AG08395 (cell line): ENCODE results near the gene RHOV.

Experiments
- DNase-seq: peaks from one replicate; pipeline ENCODE4 v3.0.0; 2012; ENCODE audit warnings: mixed read lengths, low spot score

RHOV gene

DNA sequence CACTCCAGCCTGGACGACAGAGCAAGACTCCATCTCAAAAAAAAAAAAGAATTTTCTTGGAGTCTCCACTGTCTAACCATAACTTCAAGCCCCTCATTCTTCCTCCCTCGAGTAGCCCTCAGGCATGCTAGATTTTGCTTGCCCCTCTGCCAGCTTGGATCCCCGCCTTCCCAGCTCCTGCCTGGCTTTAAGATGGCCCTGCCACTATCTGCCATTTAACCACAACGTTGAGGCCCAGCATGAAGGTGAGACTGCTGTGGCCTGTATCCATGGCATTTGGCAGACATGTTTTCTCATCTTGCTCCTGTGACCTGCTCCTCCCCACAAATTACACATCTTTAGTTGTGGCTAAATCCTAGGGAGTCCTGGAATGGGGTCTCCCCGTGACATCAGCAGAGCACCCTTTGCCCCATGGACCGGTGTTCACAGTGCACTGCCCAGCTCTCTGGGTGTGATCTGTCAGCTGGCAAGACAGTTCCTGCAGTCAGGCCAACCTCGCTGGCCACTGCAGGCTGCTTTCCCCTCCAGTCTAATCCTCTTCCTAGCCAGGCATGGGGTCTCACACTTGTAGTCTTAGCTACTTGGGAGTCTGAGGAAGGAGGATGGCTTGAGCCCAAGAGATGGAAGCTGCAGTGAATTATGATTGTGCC, 30.6 kb upstream of the RHOV start:
- no peak for DNase-seq

DNA sequence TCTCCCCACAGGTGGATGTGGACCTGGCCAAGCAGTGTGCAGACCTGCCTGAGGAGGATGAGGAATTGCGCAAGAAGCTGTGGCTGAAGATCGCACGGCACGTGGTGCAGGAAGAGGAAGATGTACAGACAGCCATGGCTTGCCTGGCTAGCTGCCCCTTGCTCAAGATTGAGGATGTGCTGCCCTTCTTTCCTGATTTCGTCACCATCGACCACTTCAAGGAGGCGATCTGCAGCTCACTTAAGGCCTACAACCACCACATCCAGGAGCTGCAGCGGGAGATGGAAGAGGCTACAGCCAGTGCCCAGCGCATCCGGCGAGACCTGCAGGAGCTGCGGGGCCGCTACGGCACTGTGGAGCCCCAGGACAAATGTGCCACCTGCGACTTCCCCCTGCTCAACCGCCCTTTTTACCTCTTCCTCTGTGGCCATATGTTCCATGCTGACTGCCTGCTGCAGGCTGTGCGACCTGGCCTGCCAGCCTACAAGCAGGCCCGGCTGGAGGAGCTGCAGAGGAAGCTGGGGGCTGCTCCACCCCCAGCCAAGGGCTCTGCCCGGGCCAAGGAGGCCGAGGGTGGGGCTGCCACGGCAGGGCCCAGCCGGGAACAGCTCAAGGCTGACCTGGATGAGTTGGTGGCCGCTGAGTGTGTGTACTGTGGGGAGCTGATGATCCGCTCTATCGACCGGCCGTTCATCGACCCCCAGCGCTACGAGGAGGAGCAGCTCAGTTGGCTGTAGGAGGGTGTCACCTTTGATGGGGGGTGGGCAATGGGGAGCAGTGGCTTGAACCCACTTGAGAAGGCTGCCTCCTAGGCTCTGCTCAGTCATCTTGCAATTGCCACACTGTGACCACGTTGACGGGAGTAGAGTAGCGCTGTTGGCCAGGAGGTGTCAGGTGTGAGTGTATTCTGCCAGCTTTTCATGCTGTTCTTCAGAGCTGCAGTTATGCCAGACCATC, 28.8 kb upstream of the RHOV start:
- DNase-seq, result no peak

DNA sequence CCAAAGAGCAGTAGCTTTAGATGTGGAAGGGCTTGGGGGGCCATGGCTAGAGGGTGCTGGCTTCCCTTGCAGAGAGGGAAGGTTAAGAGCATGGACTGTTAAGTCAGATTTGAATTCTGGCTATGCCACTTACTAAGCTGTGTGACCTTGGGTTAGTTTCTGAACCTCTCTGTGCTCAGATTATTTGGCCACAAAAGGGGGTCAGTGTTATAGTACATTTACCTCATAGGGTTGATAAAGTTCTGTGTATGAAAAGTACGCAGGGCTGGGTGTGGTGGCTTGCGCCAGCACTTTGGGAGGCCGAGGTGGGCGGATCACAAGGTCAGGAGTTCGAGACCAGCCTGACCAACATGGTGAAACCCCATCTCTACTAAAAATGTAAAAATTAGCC, 27.0 kb upstream of the RHOV start:
- DNase-seq, result no peak

DNA sequence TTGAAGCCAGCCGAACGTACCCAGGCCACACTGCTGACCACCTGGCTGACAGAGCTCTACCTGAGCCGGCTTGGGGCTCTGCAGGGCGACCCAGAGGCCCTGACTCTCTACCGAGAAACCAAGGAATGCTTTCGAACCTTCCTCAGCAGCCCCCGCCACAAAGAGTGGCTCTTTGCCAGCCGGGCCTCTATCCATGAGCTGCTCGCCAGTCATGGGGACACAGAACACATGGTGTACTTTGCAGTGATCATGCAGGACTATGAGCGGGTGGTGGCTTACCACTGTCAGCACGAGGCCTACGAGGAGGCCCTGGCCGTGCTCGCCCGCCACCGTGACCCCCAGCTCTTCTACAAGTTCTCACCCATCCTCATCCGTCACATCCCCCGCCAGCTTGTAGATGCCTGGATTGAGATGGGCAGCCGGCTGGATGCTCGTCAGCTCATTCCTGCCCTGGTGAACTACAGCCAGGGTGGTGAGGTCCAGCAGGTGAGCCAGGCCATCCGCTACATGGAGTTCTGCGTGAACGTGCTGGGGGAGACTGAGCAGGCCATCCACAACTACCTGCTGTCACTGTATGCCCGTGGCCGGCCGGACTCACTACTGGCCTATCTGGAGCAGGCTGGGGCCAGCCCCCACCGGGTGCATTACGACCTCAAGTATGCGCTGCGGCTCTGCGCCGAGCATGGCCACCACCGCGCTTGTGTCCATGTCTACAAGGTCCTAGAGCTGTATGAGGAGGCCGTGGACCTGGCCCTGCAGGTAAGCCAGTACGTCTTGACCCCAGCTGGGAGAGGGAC, 26.4 kb upstream of the RHOV start:
- no peak for DNase-seq

DNA sequence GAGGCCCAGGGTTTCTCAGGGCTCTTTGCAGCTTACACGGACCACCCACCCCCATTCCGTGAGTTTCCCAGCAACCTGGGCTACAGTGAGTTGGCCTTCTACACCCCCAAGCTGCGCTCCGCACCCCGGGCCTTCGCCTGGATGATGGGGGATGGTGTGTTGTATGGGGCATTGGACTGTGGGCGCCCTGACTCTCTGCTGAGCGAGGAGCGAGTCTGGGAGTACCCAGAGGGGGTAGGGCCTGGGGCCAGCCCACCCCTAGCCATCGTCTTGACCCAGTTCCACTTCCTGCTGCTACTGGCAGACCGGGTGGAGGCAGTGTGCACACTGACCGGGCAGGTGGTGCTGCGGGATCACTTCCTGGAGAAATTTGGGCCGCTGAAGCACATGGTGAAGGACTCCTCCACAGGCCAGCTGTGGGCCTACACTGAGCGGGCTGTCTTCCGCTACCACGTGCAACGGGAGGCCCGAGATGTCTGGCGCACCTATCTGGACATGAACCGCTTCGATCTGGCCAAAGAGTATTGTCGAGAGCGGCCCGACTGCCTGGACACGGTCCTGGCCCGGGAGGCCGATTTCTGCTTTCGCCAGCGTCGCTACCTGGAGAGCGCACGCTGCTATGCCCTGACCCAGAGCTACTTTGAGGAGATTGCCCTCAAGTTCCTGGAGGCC, 25.6 kb upstream of the RHOV start:
- DNase-seq, result no peak

DNA sequence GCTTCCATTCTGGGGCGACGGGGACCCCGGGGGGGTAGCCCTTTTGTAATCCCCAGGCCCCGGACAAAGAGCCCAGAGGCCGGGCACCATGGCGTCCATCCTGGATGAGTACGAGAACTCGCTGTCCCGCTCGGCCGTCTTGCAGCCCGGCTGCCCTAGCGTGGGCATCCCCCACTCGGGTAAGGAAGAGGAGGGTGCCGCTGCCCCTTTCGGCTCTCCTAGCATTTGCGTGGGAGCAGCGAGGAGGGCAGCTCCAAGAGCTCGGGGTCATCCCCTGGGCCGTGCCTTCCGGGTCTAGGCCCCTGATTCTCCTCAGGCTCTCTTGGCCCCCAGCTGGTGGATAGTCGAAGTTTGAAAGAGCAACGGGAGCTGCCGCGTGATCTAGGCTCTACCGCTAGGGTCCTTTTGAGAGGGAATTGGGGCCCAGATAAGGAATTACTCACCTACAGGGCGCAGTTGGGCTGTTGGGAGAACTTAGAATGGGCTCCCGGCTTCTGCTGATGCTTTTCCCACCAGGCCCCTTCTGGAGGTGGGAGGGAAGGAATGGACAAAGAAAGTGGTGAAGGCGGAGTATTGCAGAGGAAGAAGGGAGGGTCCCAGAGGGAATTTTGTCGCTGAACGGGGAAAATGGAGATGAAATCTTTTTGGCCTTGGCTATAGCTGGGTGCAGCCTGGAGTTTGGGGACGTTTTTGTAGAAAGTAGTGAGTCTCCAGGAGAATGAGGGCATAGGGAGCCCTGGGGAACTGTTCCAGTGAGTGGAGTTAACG, 20.8 kb upstream of the RHOV start:
- peak; percentile 76 for DNase-seq

DNA sequence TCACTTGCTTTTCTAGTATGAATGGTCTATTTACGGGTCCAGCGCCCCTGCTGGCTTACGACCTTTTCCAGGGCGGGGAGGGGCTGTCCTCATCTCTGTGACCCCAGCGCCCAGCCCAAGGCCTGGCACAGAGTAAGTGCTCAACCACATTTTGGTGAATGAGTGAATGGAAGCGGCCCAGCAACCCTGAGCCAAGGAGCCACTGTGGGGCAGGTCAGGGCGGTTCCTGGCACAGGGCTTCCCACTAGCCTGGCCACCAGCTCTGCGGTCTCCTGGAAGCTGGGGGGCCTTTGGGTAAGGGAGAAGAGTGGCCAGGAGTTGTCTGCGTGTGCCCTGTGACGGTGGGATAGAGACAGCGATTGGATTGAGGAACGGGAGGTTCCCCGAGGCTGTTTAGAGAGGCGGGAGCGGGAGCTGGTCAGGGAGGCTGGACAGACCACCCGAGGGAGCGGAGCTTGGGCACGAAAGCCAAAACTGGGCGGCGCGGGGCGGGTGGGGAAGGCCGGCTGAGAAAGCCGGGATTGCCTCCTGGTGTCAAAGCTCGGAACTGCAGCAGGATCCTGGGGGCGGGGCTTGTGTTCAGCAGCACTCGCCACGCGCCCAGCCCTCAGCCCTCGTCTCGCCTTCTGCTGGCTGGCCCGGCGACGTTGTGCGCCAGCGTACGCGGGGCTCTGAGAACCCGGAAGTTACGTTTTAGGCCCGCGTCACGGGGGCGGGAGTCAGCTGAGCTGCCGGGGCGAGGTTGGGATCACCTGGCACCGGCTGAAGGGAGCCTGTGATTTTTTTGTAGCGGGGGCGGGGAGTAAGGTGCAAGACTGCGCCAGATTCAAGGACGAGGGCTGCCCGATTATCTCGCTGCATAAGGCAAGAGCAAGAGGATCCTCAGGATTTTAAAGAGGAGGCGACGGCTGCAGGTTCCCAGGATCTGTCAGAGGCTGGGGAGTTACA, 20.0 kb upstream of the RHOV start, which contains the start of gene VPS18:
TSS of gene VPS18 (plus strand) at position 718 of the 948 bp plus-strand sequence. CDS start 319 bp downstream, outside the sequence.
- peak; percentile 96 for DNase-seq

DNA sequence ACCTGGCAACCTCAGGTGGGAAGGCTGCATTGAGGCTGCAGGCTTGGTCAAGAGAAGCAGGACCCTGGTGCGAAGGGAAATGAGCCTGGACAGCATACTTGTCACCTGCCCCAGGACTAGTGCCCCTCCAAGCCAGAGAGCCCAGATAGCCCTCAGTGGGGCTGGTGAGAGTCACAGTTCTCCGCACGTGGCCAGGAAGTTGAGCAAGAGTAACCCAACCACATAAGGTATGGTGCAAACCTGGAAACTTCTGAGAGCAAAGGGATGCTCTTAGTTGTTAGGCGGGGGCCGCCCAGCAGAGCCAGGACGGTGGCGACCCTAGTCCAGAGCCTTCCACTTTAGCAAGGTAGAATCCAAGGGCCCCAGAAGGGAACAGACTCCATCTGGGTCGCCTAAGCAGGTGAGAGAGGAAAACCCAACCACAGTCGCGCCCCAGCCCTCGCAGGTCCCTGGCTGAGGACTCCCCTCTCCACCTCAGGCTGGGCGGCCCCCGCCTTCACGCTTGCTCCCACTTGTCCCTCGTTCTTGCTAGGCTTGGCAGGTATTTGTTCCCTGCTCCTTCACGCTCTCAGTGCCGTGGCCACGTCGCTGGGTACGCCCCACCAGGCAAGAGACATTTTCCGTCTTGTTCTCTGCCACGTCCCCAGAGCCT, 19.1 kb upstream of the RHOV start:
- DNase-seq, result no peak

DNA sequence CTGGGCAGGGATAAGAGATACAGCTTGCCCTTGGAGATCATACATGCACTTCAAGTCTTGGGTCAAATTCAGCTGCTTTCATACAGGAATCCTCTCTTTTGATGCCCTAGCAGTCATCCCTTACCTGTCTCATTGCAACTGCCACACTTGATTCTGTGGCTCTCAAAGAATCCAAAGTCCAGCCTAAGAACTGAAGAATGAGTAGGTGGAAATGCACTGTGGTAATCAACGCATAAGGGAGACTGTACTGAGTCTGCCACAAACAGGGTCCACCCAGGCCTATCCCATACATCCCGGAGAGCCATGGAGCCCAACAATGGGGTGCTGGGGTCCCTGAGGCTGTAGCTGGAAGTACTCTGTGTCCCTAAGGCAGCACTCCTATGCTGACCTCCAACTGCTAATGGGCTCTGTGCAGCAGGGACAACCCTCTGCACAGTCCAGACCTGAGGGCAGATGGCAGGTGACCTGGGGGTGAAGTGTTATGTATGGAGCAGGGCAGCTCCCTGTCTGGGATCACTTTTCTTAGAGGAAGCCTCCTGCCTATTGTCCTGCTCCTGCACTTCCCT, 18.5 kb upstream of the RHOV start:
- DNase-seq, result no peak

DNA sequence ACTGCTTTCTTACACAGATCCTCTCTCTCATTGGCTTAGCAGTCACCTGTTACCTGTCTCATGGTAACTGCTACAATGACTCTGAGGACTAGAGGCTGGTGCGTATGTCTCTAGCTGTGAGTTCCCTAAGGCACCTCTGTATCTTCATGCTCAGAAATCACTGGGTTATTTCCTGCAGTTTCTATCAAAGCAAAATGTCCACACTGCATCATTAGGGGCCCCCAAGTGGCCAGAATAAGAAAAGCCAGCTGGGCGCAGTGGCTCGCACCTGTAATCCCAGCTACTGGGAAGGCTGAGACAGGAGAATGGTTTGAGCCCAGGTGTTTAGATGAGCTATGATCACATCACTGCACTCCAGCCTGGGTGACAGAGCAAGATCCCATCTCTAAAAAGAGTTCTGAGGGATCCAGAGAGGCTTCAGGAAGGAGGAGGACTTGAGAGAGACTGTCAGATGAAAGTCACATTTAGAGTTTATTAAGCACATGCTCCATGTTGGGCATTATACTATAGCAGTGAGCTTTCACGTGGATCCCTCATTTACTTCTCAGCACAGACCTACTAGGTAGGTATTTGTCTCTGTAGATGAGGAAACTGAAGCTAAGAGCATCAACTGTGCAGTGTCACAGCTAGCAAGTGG, 17.9 kb upstream of the RHOV start:
- peak; percentile 55 for DNase-seq

DNA sequence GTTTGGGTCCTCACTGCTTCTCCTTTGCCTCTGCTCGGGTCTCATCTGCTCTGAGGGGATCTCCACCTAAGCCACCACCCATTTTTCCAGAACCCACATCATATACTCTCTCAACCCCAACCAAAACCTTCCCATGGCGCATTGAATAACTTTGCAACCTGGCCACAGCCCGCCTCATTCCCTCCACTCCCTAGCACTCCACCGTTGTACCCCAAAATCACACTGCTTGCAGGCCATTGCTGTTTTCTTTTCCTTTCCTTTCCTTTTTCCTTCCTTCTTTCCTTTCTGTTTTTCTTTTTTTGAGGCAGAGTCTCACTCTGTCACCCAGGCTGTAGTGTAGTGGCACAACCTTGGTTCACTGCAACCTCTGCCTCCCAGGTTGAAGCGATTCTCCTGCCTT, 17.1 kb upstream of the RHOV start:
- no peak for DNase-seq

DNA sequence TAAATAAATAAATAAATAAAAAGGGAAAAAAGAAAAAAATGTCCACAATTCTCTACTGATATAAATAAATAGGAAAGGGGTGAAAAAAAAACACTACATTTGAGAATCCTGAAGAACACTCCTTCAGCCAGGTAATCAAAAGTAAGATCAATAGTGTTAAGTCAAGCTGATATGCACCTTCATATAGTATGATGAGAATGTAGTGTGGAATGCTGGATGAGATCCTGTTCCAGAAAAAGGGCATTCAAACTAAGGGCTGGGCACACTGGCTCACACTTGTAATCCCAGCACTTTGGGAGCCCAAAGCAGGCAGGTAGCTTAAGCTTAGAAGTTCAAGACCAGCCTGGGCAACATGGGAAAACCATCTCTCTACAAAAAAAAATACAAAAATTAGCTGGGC, 15.1 kb upstream of the RHOV start:
- DNase-seq, result no peak

DNA sequence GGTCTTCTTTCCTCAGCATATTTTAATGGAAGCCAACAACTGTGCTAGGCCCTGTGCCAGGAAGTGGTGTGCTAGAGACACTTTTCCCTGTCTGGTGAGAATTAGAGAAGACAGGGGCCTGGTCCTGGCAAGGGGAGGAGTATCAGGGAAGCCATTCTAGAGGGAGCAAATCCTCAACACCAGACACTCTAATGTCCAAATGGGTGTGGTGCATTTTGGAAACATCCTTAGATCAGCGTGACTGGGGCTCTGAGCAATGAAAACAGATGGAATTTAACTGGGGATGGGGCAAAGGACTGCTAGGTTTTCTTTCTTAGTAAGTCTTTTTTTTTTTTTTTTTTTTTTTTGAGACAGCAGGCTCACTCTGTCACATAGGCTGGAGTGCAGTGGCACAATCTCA, 12.6 kb upstream of the RHOV start:
- DNase-seq, result no peak

DNA sequence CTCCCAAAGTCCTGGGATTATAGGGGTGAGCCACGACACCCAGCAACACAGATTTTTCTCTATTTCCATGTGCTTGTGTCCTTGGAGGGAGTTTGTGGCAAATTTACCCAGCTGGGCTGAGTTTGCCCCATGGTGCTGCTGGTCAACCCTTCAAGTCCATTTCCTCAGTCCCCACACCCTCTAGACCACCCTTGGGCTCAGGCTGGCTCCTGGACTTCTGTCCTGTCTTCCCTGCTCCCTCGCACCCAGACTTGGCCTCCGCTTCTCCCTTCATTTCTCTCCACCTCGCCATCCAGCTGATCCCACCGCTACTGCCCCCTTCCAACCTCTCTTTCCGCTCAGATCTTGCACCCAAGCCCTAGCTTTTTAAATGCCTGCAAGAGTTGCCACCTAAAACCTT, 7.3 kb upstream of the RHOV start:
- no peak for DNase-seq

DNA sequence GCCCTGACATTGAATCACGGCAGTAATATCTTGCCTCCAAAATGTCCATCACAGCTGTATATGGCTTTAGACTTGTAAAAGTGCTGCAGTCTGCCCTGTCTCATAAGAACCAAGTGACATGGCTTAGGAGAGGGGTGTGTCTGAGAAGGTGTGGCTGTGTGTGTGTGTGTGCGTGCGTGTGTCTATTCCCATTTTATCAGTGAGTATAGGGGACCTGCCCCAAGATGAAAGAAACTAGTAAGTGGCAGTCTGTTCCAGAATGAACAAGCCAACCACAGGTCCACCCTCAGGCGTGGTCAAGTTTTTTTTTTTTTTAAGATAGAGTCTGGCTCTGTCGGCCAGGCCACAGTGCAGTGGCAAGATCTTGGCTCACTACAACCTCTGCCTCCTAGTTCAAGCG, 5.6 kb upstream of the RHOV start:
- DNase-seq, result no peak

DNA sequence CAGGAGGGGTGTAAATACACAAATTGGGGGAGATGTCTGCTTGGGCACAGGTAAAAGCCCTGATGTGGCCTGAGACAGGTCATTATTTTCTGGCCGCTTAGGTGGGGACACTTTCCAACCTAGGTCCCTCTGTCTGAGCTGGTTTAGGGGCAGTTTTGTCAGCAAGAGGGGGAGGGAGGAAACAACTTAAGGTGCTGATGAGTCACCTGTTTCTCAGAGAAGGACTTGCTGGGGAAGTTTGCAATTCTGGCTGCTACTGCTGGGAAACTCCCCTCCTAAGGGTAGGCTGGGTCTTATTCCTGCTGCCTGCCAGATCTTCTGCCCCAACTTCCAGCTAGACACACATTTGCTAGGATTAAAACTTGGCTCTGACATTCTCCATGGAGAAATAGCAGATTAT, 4.8 kb upstream of the RHOV start:
- no peak for DNase-seq

DNA sequence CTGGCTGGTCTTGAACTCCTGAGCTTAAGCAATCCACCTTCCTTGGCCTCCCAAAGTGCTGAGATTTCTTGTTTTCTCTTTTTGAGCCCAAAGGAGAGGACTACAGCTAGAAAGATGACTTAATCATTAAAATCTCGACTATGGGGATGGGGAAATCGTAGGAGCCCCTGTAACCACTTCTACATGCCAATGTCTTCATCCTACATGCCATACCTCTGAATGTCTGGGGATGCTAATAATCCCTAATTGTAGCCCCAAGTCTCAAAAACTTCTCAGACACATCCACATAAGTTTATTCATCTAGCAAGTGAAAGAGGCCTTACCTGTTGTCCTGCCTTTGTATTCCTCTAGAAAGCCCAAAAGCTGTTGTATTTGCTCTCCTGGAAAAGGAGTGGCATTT, 3.7 kb upstream of the RHOV start:
- no peak for DNase-seq

DNA sequence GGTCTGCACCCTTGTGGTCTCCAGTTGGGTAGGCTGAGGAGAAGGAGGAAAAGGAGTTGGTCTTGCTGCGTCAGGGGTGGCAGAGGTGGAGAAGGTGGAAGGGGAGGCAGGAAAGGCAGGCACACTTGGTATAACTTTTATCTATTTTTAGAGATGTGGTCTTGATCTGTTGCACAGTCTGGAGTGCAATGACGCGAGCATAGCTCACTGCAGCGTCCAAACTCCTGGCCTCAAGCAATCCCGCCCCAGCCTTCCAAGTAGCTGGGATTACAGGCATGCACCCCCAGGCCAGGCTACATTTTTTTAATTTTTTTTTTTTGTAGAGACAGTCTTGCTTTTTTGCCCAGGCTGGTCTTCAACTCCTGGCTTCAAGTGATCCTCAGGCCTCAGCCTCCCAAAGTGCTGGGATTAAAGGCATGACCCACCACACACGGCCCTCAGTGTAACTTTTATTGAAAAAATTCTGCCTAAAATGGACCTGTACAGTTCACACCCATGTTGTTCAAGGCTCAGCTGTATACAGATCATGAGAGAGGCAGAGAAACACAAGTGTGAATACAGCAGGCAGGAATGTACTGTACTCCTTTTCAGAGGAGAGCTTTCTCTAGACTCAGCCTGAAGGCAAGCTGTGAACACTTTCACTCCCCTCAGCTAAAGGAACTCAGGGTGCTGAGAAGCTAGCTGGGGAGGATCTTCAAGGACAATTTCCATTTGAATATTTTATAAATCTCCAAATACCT, 2.1 kb upstream of the RHOV start:
- no peak for DNase-seq
